ENCODE data around the gene UTP20.
"Not testable (repeated sequence)": the region's sequence is repeated elsewhere in the genome, so short reads cannot be mapped to it uniquely, and the experiment has no call there.

UTP20 gene

GRCh38 chr12:101327546-101327945, 47.6 kb downstream of the UTP20 start:
- DNase-seq, result no peak

GRCh38 chr12:101328917-101329316, 49.0 kb downstream of the UTP20 start:
- DNase-seq, result no peak

- no peak for DNase-seq
Measured at GRCh38 chr12:101330631-101331030, 50.7 kb downstream of the UTP20 start.

- DNase-seq, result no peak
Measured at GRCh38 chr12:101336437-101336836, 56.5 kb downstream of the UTP20 start.

- no peak for DNase-seq
Measured at GRCh38 chr12:101338087-101338486, 58.2 kb downstream of the UTP20 start.

- no peak for DNase-seq
Measured at GRCh38 chr12:101343893-101344292, 64.0 kb downstream of the UTP20 start.

GRCh38 chr12:101351682-101352081, 71.8 kb downstream of the UTP20 start:
- DNase-seq, result no peak

GRCh38 chr12:101356794-101357193, 76.9 kb downstream of the UTP20 start:
- peak; percentile 72 to 83 for DNase-seq

- DNase-seq, result no peak
Measured at GRCh38 chr12:101361455-101361854, 81.5 kb downstream of the UTP20 start.

- no peak for DNase-seq
Measured at GRCh38 chr12:101368016-101368415, 88.1 kb downstream of the UTP20 start.

- DNase-seq, result no peak
Measured at GRCh38 chr12:101372431-101372830, 92.5 kb downstream of the UTP20 start.

- no peak for DNase-seq
Measured at GRCh38 chr12:101375573-101375972, 95.7 kb downstream of the UTP20 start.

GRCh38 chr12:101379149-101379548, 99.2 kb downstream of the UTP20 start:
- no peak for DNase-seq

GRCh38 chr12:101391181-101391580, 111.3 kb downstream of the UTP20 start:
- DNase-seq, result not testable (repeated sequence)

- no peak for DNase-seq
Measured at GRCh38 chr12:101407049-101407435, 127.1 kb downstream of the UTP20 start.

- peak; percentile 87 to 93 for DNase-seq
Measured at GRCh38 chr12:101407436-101408345, 127.8 kb downstream of the UTP20 start, which contains the start of gene ARL1. ARL1 (minus strand) TSS chr12:101407772; CDS start chr12:101407645, 127 bp downstream.

GRCh38 chr12:101410169-101410568, 130.3 kb downstream of the UTP20 start:
- not testable (repeated sequence) for DNase-seq

GRCh38 chr12:101414533-101415119, 134.7 kb downstream of the UTP20 start:
- peak; percentile 73 to 86 for DNase-seq

- no peak for DNase-seq
Measured at GRCh38 chr12:101415228-101415627, 135.3 kb downstream of the UTP20 start.

GRCh38 chr12:101422066-101422465, 142.2 kb downstream of the UTP20 start:
- not testable (repeated sequence) for DNase-seq

GRCh38 chr12:101424620-101425019, 144.7 kb downstream of the UTP20 start:
- no peak for DNase-seq

GRCh38 chr12:101430456-101430855, 150.6 kb downstream of the UTP20 start:
- peak; percentile 14 to 74 for DNase-seq

- no peak for DNase-seq
Measured at GRCh38 chr12:101436136-101436535, 156.2 kb downstream of the UTP20 start.
